ENCODE measurements around the gene CAT.

Gene CAT

DNA sequence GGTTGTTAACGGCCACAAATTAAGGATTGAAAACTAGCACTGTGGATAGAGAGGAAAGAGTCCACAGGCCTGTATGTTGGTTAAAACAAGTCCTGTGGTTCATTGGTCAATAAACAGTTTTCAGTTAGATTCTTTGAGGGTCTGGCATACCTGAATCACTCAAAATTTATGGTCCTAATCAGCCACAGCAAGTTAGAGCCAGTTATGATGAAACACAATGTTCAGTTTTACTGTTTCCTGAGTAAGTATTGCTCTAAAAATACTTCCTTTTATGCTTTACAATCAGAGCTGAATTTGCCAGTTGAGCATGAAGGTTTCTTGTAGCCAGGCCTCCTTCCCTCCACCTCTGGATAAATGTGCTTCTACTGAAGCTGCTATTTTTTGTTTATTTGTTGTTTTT is 12.9 kb upstream of the CAT start:
- no peak for DNase-seq (ENCODE audit: low read depth)

DNA sequence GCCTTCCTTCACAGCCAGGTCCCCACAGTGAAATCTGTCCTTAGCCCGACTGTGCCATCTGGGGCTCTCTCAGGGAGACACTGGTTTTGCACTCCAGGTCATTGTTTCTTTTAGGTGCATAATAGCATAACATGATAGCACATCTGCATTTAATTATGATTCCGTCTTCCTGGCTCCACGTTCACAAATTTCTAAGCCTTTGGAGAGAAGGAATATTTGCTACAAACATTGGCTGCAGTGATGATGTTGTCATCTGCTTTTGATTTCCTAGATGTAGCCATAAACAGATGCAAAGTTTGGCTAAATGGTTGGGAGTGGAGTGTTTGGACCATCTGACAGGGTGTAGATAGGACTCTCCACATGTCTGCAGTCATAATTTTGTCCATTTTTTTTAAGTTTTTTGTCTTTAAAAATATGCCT is 12.0 kb upstream of the CAT start:
- DNase-seq (ENCODE audit: low read depth): no peak

DNA sequence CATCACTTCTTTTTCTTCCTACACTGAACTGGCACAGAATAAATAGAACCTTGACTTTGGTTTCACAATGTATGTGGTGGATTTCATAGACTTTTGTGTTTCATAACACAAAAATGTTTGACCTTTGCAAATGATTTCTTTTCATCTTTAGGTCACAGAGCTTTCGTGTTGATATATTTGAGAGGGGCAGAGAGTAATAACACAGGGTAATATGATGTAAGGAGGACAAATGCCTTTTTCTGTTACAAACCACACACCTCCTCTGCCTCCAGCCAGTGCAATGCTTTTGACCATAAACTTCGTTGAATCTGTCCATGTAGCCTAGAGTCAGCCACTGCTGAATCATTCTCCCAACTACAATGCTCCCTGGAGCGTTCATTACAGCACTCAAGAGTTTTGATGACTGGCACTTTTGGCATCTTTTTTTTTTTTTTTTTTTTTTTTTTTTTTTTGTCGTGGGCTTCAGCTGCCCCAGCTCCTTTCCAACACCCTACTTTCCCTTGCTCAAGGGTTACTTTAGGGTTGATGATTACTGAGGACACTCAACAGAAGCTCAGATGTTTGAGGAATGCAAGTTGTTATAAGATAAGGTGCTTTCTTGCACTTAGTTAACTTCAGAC is 11.4 kb upstream of the CAT start:
- no peak for DNase-seq (ENCODE audit: low read depth)

GRCh38 chr11:34431979-34432378 is 6.8 kb upstream of the CAT start:
- DNase-seq (ENCODE audit: low read depth): no peak

- DNase-seq (ENCODE audit: low read depth): no peak
Observed at GRCh38 chr11:34432822-34433221, 5.9 kb upstream of the CAT start.

DNA sequence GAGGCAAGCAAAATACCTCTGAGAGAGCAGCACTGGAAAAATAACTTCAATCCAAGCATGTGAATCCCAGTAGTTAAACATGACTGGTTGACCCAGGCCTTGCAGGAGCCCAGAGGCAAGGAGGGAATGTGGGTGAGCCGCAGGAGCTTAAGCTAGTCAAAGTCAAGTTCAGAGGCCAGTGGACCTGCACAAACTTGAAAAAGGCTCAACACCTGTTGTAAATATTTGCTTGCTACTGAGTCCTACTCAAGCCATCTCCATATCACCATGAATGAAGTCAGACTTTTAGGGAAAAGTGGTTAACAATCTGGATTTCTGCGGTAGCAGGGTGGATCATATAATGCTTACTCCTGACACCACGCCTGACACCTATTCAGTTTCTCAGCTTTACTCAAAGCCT is 4.8 kb upstream of the CAT start:
- DNase-seq (ENCODE audit: low read depth): no peak

GRCh38 chr11:34437224-34438125 is 1.3 kb upstream of the CAT start:
- DNase-seq (ENCODE audit: low read depth): no peak

DNA sequence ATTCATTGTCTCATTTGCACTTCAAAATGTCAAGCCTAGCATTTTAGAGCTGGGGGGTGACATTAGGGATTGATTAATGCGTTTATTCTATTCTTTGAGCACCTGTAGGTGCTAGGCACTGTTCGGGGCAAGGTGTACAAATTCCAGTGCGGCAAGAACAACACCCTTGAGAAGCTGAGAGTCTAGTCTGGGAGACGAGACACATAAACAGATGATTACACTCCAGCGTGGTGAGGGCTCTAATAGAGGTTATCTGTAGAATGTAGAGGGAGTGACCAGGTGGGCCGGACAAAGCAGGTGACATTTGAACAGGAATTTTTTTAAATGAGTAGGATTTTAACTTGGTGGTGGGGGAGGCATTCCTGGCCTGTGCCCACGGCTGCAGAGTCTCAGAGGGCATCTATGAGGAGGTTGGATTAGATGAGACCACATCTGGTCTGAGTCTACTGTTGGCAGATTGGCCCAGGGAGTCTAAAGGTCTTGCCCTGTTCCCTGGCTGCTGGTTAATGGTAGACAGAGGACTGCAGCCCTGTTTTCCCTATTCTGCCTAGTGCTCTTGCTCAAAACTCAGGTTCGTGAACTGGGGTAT is 970 bp downstream of the CAT start:
- DNase-seq (ENCODE audit: low read depth): no peak

GRCh38 chr11:34441814-34442213 is 3.1 kb downstream of the CAT start:
- DNase-seq (ENCODE audit: low read depth): no peak

DNA sequence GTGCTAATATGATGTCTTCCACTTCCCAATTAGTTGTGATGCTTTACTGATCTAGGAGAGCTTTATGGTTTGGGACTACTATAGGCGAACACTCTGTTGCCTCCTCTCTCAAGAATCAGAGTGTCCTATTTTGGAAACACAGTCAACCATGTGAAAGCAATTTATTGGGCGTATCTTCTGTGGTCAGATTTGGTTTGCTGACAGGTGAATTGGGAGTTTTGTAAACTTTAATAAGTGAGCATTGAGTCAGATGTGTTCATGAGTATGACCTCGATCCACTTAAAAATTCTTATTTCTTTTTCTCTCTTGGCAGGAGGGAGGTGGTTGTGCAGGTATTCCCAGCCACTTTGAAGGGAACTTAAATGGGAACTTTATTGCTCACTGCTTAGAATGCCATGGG is 4.4 kb downstream of the CAT start:
- no peak for DNase-seq (ENCODE audit: low read depth)

GRCh38 chr11:34444428-34444827 is 5.7 kb downstream of the CAT start:
- no peak for DNase-seq (ENCODE audit: low read depth)

- no peak for DNase-seq (ENCODE audit: low read depth)
Observed at GRCh38 chr11:34445956-34446355, 7.2 kb downstream of the CAT start.

DNA sequence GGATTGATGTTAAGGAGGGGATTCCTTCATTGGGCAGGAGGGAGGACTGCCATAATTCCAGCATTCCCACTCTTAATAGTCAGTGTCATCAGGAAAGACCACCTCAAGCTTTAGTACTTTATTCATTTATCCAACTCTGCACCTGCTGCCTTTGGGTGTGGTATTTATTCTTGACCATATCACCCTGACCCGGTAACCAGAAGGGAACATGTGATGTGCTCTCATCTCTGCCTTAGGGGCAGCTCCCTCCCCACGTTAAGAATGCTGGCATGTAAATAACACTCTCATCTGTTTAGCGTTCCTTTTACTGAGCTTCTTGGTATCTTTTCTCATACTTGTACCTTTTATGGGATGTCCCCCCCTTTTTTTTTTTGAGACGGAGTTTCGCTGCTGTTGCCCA is 7.7 kb downstream of the CAT start:
- no peak for DNase-seq (ENCODE audit: low read depth)

DNA sequence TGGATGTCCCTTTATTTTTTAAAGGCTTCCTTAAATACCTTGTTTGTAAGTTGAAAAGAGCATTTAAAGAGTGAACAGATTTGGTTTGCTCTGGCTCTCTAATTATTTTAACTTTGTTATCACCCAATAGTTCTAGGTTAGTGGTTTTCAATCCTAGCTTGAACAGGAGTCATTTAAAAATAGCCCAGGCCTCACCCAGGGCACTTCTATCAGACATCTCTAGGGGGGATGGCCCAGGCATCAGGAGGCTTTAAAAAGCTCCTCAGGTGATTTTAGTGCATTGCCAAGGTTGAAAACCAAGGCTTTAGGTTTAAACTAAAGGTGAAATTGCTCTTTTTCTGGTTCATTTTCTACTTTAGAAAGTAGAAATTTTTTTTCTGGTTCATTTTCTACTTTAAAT is 8.3 kb downstream of the CAT start:
- no peak for DNase-seq (ENCODE audit: low read depth)

DNA sequence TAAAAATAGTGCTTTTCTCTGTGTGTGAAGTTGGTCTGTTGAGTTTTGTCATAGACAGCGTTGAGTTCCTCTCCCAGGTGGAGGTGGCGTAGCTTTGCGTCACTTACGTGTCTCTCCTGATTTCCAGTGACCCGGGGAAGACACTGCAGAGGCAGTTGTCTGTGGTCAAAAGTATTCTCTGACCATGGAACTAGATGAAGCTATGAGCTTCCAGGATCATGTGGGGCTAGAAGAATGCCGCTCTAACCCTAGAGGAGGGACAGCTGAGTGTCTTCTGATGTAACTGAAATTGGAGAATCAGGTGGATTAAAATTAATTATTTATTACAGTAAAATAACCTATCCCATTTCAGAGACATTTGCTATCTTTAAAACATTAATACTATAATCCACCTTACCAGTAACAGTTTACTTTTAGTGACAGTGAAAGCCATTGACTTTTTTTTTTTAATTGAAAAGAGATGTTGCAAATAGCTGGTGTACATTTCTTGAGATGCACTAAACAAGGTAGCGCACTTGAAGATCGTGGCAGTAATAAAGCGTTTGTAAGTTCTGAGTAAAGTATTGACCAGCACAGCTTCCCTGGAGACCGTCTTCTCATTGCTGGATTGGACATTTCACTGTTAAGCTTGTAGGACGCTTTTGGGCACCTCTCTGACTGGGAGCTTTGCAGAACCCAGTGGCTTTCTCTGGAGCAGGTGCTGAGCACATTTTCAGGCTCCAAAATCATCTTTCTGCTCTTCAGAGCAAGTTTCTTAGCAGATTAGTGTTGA is 9.7 kb downstream of the CAT start:
- DNase-seq (ENCODE audit: low read depth): no peak

- no peak for DNase-seq (ENCODE audit: low read depth)
Observed at GRCh38 chr11:34449013-34449412, 10.3 kb downstream of the CAT start.

GRCh38 chr11:34451053-34451452 is 12.3 kb downstream of the CAT start:
- no peak for DNase-seq (ENCODE audit: low read depth)

GRCh38 chr11:34454308-34455032 is 15.7 kb downstream of the CAT start:
- no peak for DNase-seq (ENCODE audit: low read depth)

- DNase-seq (ENCODE audit: low read depth): no peak
Observed at GRCh38 chr11:34457607-34458006, 18.9 kb downstream of the CAT start.

GRCh38 chr11:34458525-34458924 is 19.8 kb downstream of the CAT start:
- DNase-seq (ENCODE audit: low read depth): no peak

DNA sequence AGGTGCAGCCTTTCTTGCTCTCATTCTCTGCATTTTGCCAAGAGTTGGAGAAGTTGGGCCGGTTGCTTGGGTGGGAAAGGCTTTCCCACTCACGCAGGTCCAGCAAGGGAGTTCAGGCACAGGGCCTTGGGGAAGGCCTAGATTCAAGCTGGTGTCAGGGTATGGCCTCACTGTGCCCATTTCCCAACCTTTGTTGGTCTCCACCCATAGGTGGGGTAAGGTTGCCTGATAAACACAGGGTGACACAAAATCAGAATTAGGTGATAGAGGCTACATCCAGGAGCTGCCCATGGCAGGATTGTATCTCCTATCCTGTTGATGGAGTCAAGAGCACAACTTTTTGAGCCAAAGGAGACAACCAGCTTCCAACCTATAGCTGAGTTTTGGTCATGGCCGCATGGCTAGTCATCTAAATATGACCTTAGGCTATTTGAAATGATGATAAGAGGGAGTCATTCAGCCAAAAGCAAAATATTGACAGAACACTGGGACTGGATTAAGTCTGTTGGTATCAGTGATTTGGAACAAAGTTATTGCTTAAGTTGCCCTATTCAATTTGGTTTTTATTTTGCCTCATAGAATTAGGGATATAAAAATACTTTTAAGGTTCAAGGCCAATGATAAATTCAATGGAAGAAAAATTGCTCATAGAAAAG is 20.9 kb downstream of the CAT start:
- no peak for DNase-seq (ENCODE audit: low read depth)
